GM21723 (cell line): Measurements from ENCODE around the gene GPR75.

ENCODE experiments used
- ATAC-seq: cut with Tn5 transposase; IDR thresholded peaks from one replicate; pipeline ENCODE4 v1.9.1; 2021; ENCODE audit warnings: mild to moderate bottlenecking, moderate library complexity; ENCODE audit not compliant: unreplicated experiment

GPR75 gene

GRCh38 chr2:53811601-53812000 lies 48.2 kb downstream of the GPR75 start:
- ATAC-seq = no peak
